GM12878 (cell line): ENCODE results near the gene F2RL1.

Experiments
- CTCF ChIP-seq, 3 experiments: IDR thresholded peaks in 2 of 3; conservative IDR thresholded peaks in 1 of 3; 2 replicates each; pipeline ENCODE4 v1.5.1; 2011; ENCODE audit warnings: low read depth in 3 of 3, low read length in 3 of 3, mild to moderate bottlenecking in 3 of 3, control low read depth in 2 of 3, moderate library complexity in 2 of 3, inconsistent platforms in 1 of 3, mixed read lengths in 1 of 3; ENCODE audit not compliant: control insufficient read depth in 2 of 3, insufficient read depth in 1 of 3; ENCODE audit errors: extremely low read depth in 1 of 3
- ETV6 ChIP-seq, 2 experiments: fragments of 450-650 bp in 1 of 2; IDR thresholded peaks in 1 of 2; conservative IDR thresholded peaks in 1 of 2; 2 replicates each; pipeline ENCODE4 v1.6.1; 2014; ENCODE audit warnings: antibody characterized with exemption in 1 of 2, borderline replicate concordance in 1 of 2, low read depth in 1 of 2, mild to moderate bottlenecking in 1 of 2, moderate library complexity in 1 of 2
- JUNB ChIP-seq: IDR thresholded peaks from 2 replicates; pipeline ENCODE4 v1.6.1; 2016; ENCODE audit warnings: antibody characterized with exemption, mild to moderate bottlenecking
- POLR2A ChIP-seq: IDR thresholded peaks from 2 replicates; pipeline ENCODE4 v1.6.1; 2011; ENCODE audit warnings: low read depth, mild to moderate bottlenecking, low read length
- RAD21 ChIP-seq: IDR thresholded peaks from 2 replicates; pipeline ENCODE4 v1.6.1; 2011; ENCODE audit warnings: mild to moderate bottlenecking, low read depth, low read length, moderate library complexity; ENCODE audit not compliant: insufficient read depth
- SPI1 ChIP-seq: IDR thresholded peaks from 2 replicates; pipeline ENCODE4 v1.6.1; 2011; ENCODE audit warnings: low read depth, mild to moderate bottlenecking, low read length, moderate library complexity, borderline replicate concordance; ENCODE audit not compliant: insufficient read depth
- WRNIP1 ChIP-seq: IDR thresholded peaks from 2 replicates; pipeline ENCODE4 v1.6.1; 2011; ENCODE audit warnings: low read depth, low read length, improper control_type of control experiment, borderline replicate concordance
- ZSCAN29 ChIP-seq: fragments of 450-650 bp; IDR thresholded peaks from 2 replicates; pipeline ENCODE4 v1.6.1; 2017; ENCODE audit warnings: mild to moderate bottlenecking, moderate library complexity
- TF ChIP-seq, protein P1 (sequence below): IDR thresholded peaks from 2 replicates; pipeline ENCODE4 v1.6.1; 2011; ENCODE audit warnings: low read depth, low read length, improper control_type of control experiment, borderline replicate concordance
- TF ChIP-seq, protein P2 (sequence below): fragments of 150-350 bp; IDR thresholded peaks from 2 replicates; pipeline ENCODE4 v1.6.1; 2016; ENCODE audit warnings: low read depth, low read length

- TF ChIP-seq SPI1 (no peak), JUNB (no peak), WRNIP1 (no peak), POLR2A (no peak), CTCF (IDR thresholded peaks at IDR 0.05 in 2 of 3, conservative IDR thresholded peaks at IDR 0.05 in 1 of 3; ENCODE audit: control insufficient read depth in 2 of 3, extremely low read depth in 1 of 3, insufficient read depth in 1 of 3, low read depth in 3 of 3, low read length in 3 of 3) (no peak), RAD21 (no peak), ETV6 (conservative IDR thresholded peaks at IDR 0.05 in 1 of 2, IDR thresholded peaks at IDR 0.05 in 1 of 2; ENCODE audit: borderline replicate concordance in 1 of 2, low read depth in 1 of 2) (no peak), ZSCAN29 (no peak)
- TF ChIP-seq, protein P1, sequence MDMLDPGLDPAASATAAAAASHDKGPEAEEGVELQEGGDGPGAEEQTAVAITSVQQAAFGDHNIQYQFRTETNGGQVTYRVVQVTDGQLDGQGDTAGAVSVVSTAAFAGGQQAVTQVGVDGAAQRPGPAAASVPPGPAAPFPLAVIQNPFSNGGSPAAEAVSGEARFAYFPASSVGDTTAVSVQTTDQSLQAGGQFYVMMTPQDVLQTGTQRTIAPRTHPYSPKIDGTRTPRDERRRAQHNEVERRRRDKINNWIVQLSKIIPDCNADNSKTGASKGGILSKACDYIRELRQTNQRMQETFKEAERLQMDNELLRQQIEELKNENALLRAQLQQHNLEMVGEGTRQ = no peak
- TF ChIP-seq, protein P2, sequence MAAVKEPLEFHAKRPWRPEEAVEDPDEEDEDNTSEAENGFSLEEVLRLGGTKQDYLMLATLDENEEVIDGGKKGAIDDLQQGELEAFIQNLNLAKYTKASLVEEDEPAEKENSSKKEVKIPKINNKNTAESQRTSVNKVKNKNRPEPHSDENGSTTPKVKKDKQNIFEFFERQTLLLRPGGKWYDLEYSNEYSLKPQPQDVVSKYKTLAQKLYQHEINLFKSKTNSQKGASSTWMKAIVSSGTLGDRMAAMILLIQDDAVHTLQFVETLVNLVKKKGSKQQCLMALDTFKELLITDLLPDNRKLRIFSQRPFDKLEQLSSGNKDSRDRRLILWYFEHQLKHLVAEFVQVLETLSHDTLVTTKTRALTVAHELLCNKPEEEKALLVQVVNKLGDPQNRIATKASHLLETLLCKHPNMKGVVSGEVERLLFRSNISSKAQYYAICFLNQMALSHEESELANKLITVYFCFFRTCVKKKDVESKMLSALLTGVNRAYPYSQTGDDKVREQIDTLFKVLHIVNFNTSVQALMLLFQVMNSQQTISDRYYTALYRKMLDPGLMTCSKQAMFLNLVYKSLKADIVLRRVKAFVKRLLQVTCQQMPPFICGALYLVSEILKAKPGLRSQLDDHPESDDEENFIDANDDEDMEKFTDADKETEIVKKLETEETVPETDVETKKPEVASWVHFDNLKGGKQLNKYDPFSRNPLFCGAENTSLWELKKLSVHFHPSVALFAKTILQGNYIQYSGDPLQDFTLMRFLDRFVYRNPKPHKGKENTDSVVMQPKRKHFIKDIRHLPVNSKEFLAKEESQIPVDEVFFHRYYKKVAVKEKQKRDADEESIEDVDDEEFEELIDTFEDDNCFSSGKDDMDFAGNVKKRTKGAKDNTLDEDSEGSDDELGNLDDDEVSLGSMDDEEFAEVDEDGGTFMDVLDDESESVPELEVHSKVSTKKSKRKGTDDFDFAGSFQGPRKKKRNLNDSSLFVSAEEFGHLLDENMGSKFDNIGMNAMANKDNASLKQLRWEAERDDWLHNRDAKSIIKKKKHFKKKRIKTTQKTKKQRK = no peak
These were observed 9.7 kb upstream of the F2RL1 start for GRCh38 chr5:76809141-76809540.
